NOMO-1 (cell line): Measurements from ENCODE around the gene PLA2G2C.

Source experiments
- DNase-seq, 2 experiments: peaks; one replicate each; lab custom pipeline; 2025; ENCODE audit not compliant: unreplicated experiment in 2 of 2; lab: John Stamatoyannopoulos, UW

PLA2G2C gene

DNA sequence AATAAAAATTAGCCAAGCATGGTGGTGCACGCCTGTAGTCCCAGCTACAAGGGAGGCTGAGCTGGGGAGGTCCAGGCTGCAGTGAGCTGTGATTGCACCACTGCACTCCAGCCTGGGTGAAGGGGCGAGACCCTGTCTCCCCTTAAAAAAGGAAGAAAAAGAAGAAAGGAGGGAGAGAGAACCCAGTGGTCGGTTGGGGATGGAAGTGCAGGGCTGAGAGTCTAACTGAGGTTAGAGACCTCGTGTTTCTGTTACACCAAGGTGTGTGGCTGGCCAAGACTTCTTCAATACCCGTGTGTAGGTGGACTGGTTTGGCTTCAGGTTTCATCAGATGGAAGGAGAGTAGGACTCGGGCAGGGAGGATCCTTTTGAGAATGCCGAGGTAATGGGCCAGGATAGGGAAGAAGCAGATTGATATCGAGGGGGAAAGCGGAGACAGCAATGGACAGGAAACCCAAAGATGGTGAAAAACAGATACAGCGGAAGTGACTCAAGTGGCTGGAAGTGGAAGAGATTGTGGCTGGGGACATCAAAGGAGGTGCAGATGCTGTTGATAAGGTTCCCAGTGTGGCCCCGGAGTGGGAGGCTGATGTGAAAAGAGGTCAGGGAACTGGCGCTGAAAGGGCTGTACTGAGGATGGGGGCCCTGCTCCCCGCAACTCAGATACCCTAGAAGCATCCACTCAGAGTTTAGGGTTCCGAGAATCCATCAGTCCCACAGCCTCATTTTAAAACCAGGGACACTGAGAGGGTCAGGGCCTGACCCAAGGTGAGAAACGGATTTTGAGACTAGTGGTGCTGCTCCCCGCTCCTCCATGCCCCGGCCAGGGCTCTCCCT is 1.1 kb downstream of the PLA2G2C start:
- DNase-seq = peak; percentile 29 to 52

DNA sequence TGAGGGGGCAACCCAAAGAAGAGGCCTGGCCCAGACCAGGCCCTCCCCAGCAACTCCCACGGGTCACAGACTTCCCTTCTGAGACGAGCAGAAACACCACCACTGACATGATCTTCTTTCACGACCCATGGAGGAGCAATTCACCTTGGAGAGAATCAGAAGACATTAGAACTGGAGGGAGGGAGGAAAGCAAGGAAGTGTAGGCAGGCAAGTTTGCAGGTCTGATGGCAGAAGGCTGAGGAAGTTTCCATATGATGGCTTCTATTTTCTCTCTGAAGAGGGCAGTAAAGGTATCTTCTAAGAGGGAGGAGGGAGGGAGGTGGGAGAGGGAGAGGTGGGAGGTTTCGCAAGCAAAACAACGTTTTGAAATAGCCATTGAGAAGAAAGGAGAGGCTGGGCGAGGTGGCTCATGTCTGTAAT is 1.8 kb downstream of the PLA2G2C start:
- DNase-seq = peak; percentile 69 to 84

DNA sequence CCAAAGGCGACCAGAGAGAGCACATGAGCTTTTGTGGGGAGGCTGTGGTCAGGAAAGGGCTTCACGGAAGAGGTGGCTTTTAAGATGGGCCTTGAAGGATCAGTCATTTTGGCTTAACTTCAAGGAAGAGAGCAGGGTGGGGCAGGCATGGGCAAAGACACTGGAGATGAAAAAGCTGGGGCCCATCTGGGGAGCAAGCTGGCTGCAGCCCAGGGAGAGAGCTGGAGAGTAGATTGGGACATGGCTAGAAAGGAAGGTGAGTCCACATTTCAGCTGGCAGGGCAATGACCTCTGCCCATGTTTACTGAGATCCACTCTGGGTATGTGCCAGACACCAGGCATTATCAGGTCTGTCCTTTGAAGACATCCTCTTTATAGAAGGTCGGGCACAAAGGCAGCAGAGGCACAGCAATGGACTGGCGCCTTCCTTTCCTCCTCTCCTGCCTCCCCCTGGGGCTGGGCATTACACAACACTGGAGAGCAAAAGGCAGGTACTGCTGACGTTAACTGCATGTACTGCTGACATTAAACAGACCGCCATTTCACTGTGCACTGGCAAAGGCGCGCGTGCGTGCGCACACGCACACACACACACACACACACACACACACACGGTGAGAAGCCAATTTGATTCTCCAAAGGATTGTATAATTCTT is 2.6 kb downstream of the PLA2G2C start:
- DNase-seq = peak in 1 of 2 experiments; percentile 4

DNA sequence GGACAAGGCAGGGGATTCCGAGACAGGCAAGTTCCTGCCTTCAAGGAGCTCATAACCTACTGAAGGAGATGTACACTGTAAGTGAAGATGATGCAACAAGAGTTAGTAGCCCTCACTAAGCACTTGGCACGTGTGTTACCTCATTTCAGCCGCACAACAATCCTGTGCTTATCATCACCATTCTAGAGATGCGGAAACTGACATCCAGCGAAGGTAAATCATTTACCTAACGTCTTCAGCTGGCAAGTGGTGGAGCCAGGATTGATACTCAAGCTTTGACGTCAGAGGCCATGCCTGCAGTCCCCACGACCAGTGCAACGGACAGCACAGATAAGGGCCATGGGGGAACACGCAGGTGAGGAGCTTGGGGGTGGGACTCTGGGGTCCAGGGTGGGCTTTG is 3.3 kb downstream of the PLA2G2C start:
- no peak for DNase-seq

DNA sequence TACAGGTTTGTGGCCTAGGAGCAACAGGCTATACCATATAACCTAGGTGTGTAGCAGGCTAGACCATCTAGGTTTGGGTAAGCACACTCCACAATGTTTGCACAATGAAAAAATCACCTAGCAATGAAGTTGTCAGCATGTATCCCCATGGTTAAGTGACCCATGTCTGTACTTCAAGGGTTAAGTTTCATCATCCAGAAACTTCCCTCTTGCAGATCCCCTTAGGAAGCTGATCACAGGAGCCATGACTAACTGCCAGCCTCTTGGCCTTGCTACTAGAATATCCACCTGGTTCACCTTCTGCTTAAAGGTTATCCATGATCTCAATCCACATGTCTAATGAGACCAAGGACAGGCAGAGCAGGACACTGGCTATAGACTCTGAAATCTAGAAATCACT is 3.9 kb downstream of the PLA2G2C start:
- DNase-seq = no peak

DNA sequence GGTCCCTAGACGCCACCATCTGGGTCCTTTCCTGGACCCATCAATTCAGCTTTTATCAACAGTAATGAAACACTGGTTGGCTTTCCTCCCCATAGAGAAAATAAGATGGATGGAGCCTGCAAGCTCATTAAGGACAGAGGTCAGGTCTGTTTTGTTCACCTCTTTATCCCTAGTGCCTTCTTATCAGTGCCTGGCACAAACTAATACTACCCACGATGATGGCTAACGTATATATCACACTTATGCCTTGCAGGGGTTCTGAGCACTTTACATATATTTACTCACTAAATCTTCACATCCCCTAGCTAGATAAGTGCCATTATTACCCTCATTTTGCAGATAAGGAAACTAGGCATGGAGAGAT is 5.5 kb downstream of the PLA2G2C start:
- DNase-seq = no peak

DNA sequence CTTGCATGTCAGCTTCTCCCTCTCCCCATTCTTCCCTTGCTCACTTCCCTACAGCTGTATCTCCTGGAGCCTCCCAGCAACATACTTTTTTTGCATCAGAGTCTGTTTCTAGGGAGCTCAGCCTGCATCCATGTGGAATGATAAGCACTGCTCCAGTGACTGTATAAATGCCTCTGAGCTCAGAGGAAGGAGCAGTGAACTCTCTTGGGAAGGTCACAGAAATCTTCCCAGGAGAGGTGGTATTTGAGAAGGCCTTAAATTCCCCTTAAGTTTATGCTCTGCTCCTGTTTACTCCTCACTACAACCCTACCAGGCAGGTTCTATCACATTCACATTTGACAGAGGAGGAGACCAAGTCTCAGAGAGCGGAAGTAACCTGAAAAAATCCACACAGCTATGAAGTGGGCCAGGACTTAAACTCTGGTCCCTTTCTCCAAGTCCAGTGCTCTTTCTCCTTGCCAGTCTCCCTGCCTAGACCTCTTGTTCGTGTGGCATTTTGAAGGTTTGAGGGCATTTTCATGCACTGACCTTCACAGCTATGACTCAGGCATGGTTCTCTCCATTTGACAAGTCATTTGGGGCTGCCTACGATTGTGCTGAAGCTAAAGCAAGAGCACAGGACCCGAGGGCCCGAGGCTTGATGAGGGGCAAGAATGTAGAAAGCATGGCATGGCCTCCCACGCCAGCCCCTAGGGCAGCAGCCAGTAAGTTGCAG is 6.0 kb downstream of the PLA2G2C start:
- no peak for DNase-seq

DNA sequence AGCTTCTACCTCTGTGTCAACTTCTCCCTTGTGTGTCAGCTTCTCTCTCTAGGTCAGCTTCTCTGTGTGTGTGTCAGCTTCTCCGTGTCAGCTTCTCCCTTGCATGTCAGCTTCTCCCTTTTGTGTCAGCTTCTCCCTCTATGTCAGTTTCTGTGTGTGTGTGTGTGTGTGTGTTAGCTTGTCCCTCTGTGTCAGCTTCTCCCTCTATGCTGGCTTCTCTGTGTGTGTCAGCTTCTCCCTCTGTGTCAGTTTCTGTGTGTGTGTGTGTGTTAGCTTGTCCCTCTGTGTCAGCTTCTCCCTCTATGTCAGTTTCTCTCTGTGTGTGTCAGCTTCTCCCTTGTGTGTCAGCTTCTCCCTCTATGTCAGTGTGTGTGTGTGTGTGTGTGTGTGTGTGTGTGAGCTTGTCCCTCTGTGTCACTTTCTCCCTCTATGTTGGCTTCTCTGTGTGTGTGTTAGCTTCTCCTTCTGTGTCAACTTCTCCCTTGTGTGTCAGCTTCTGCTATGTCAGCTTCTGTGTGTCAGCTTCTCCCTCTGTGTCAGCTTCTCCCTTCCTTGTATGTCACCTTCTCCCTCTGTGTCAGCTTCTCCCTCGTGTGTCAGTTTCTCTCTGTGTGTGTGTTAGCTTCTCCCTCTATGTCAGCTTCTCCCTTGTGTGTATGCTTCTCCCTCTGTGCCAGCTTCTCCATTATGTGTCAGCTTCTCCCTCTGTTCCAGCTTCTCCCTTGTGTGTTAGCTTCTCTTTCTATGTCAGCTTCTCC is 6.8 kb downstream of the PLA2G2C start:
- no peak for DNase-seq

DNA sequence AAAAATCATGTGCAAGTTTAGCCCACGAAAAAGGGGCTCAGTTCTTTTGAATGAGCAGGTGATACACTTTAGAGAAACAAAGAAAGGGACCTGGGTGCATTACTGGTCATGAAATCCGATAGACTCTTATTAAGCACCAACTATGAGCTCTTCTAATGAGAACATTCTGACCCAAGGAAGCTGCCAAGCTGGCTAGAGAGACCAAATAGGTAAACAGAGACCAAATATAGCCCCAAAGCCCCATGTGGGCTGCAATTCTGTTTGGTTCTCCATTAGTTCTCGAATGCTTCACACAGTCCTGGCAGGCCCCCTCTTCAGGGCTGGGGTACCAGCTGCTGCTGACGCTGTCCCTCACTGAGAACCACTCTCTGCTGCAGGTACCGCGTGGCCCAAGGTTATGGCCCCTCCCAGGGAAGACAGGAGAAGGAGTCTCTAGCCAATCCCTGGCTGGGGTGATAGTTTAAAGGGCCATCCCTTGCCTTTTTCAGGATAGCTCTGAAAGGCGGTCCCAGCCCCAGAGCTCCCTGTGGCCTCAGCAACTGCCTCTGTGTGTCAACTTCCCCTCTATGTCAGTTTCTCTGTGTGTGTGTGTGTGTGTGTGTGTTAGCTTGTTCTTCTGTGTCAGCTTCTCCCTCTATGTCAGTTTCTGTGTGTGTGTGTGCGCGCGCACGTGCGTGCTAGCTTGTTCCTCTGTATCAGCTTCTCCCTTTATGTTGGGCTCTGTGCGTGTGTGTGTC is 7.5 kb downstream of the PLA2G2C start:
- peak; percentile 33 to 40 for DNase-seq

DNA sequence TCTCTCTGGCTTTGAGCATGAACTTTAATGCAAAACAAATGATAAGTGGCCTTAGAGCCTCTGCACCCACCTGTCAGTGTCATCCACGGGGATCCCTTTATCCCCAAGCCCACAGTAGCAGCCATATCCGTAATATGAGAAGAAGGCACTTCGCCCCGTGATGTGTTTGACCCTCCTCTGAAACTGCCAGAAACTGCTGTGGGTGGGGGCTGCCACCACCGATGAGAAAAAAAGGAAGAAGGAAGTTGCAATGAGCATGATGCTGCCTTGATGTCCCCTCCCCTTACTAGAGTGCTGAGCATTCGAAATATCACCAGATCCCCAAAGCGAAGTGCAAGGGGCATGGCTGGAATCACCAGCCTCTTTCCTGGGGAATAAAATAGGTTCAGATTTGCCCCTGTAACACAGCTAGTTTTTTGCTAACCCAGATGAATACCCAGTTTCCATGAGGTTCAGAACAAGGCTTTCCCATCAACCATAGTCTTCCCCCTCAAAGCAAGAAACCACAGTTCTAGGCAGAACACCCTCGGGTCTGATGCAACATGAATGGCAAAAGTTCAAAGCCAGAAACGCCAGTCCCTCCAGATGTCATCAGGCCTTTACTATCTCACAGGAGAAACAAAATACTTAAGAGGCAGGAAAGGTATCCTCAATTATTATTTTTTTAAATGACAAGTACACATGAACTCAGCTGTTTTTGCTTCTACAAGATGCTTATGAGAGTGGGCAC is 11.2 kb downstream of the PLA2G2C start:
- DNase-seq = peak; percentile 18 to 46

DNA sequence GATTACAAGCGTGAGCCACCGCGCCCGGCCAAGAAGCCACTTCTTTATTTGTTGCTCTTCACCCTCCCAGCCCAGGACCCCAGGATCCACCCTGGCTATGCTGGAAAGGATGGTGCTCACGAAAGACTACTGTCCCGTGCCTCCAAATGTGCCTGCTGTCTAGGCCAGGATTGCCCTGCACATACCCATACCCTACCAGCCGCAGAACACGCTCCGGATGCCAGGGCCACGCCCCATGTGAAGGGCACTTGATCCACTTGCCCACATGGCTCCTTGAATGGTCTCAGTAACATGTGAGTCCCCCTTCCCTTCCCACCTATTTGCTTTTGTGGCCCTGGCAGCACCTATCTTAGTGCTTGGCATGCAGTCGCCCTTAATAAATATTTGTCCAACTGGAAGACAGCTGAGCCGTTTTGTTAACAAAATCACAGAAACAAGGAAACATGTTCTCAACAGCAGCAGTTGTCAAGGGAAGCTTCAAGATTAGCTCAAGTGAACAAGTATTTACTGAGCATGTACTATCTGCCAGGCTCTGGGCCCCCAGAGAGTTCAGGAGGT is 14.2 kb downstream of the PLA2G2C start:
- no peak for DNase-seq

DNA sequence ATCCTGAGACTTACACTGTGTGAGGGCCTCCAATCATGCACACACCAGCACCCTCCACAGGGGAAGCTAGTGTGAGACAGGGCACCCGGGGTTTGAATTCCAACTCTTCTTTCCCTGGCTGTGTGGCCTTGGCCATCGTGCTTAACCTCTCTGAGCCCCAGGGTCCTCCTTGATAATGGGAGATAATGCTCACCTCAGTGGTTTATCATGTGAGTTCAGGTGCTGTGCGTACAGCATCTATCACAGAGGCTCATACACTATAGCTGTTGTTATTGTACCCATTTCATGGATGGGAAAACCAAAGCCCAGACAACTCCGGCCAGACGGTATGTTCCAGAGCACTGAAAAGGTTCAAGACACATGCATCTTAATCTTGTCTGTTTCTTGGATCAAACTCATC is 16.4 kb downstream of the PLA2G2C start:
- DNase-seq = no peak

DNA sequence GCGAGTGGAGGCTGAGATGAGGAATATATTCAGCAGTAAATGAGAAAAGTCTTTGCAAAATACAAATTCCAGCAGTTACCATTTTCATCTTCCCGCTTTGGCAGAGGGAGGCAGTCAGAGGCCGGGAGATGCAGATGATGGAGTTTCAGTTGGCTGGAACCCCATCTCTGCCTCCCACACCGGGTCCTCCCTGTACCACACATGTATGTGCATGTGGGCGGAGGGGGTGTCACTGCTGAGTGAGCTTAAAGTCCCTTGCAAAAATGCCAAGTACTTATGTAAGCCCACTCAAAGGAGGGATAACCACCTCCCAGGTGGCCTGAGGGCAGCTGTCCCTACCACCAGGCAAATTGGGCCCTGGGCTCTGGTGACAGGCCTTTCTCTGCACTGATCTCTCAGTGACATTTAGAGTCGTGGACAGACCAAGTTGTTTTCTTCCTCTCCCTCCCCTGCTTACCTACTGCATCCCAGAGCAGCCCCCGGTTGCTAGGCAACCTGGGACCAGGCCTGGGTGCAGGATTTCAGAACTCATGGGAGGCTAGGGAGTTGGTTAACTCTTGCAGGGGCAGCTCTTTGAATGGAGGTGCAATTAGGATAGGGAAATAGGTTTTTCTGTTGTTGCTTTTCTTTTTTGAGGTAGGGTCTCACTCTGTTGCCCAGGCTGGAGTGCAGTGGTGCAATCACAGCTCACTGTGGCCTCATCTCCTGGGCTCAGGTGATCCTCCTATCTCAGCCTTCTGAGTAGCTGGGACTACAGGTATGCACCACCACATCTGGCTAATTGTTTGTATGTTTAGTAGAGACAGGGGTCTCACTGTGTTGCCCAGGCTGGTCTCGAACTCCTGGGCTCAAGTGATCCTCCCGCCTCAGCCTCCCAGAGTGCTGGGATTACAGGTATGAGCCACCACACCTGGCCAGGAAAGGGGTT is 17.5 kb downstream of the PLA2G2C start:
- DNase-seq = no peak

DNA sequence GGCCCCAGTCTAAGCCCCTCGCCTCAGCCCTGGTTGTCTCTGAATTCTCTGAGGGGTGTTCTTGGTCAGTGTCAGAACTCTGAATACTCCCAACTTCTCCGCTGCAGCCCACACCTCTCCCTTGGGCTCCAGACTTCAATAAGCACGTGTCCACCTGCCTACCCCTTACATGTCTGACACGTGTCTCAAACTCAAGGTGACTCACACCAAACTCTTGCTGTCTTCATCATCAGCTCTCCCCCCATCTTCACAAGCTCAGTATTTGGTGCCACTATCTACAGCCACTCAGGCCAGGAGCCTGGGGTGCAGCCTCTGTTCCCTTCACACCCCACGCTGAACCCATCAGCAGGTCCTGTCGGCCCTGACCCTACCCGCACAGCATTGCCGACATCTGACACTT is 19.2 kb downstream of the PLA2G2C start:
- DNase-seq = no peak

DNA sequence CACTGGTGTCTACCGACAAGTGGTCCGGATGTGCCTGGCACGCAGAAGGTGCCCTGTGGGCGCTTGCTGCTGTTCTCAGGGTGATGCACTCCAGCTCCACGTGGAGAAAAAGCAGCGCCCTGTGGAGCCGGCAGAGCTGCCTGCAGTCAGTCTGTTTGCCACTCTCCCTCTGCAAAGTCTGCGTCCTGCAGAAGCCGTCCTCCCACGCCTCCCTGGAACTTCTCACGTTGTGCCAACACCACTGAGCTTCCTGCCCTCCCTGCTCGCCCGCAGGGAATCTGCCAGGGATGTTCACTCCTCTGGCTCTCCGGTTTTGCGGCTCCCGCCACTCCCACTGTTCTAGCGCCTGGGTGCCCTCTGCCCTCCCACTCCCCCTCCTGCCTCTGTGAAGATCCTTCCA is 20.3 kb downstream of the PLA2G2C start:
- no peak for DNase-seq

DNA sequence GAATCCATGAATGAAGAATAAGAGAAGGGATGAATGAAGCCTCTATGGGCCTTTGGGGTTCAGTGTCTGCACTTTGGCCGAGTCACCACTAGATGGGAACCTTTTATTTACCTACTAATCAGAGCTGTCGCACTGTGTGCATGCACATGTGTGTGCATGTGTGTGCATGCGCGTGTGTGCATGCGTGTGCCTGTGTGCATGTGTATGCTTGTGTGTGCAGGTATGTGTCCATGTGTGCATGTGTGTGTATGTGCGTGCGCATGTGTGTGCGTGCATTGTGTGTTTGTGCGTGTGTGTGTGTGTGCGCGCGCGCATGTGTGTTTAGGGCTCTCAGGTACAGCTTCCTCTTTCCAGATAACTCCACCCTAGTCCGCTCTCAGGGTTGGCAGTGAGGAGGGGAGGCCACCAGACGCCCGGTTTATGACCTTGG is 20.8 kb downstream of the PLA2G2C start:
- peak; percentile 90 to 94 for DNase-seq

DNA sequence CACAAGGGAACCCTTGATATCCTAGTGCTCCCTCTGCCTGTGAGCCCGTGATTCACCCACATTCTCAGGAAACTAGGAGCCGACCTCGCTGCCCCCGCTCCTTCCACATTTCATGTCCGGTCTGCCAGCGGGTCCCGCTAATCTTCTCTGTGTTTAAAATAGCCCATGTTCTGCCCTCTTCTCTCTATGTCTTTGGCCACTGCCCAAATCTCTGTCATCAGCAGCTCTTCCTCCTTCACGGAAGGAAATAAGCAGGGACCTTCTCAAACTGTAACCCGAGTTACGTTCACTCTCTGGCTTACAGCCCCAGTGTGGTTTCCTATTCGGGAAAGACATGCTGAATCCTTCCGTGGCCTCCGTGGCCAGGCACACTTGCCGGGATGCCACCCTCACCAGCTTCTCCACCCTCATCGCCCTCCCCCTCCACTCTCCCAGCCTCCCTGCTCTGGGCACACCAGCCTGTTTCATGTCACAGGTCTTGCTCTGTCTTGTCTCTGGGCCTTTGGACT is 21.6 kb downstream of the PLA2G2C start:
- DNase-seq = peak in 1 of 2 experiments; percentile 41

DNA sequence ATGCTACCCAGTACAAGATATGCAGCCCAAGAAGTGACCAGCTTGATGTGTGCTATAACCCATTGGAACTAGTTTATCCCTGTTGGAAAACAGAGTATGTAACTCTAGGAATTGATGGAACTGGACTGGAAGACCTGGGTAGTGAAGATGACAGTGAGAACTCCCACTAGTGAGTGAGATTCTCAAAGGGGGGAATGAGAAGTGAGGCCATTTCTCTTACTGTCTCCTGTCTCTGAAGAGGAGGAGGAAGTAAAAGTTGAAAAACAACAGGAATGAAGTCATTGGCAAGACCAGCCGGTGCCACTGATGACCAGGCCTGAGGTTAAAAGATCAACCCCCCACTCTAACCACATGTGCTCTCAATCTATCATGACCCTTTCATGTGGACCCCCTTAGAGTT is 26.3 kb downstream of the PLA2G2C start:
- DNase-seq = no peak
